Tibial artery (tissue), 4 donors: ENCODE data around the gene CELA3B.
"Not testable (repeated sequence)": the region's sequence is repeated elsewhere in the genome, so short reads cannot be mapped to it uniquely, and the experiment has no call there.

Experiments used
- DNase-seq, 2 donors: peaks; one replicate each; pipeline ENCODE4 v3.0.0-alpha.2; 2019
- H3K27ac ChIP-seq, 2 donors: fragments of 200-600 bp; sonication (generic) in 1 of 2; 1 replicate in 1 of 2; 2 replicates in 1 of 2; pipeline ENCODE4 v1.5.1; 2018 to 2019; ENCODE audit warnings: mild to moderate bottlenecking in 1 of 2
- H3K27me3 ChIP-seq, 2 donors: fragments of 200-600 bp; sonication (generic) in 1 of 2; one replicate each; pipeline versions ENCODE4 v1.5.1 to v1.6.0; 2016 to 2019
- H3K36me3 ChIP-seq, 3 donors: fragments of 200-600 bp; sonication (generic) in 2 of 3; one replicate each; pipeline ENCODE4 v1.5.1; 2016 to 2019; ENCODE audit warnings: mild to moderate bottlenecking in 2 of 3
- H3K4me1 ChIP-seq, 4 donors: fragments of 200-600 bp; sonication (generic) in 2 of 4; 1 replicate in 3 of 4; 2 replicates in 1 of 4; pipeline ENCODE4 v1.5.1; 2016 to 2019
- H3K4me3 ChIP-seq, 2 donors: fragments of 200-600 bp; sonication (generic) in 1 of 2; 1 replicate in 1 of 2; 2 replicates in 1 of 2; pipeline ENCODE4 v1.5.1; 2018 to 2019; ENCODE audit warnings: mild to moderate bottlenecking in 2 of 2
- H3K9me3 ChIP-seq, 3 donors: fragments of 200-600 bp; sonication (generic) in 1 of 3; one replicate each; pipeline ENCODE4 v1.5.1; 2016 to 2019
- CTCF ChIP-seq, 2 experiments: fragments of 200-600 bp in 1 of 2; fragments of 450-650 bp in 1 of 2; IDR thresholded peaks; one replicate each; pipeline ENCODE4 v1.5.1; 2017 to 2019; ENCODE audit warnings: antibody characterized with exemption in 2 of 2, mild to moderate bottlenecking in 1 of 2, moderate library complexity in 1 of 2
- intact Hi-C: fragments of 100-400 bp; cut with DNase I; formaldehyde crosslinking; loops from one replicate; pipeline ENCODE4 v1.15.0; 2023; ENCODE audit warnings: low total_unique reads

The CELA3B gene

DNA sequence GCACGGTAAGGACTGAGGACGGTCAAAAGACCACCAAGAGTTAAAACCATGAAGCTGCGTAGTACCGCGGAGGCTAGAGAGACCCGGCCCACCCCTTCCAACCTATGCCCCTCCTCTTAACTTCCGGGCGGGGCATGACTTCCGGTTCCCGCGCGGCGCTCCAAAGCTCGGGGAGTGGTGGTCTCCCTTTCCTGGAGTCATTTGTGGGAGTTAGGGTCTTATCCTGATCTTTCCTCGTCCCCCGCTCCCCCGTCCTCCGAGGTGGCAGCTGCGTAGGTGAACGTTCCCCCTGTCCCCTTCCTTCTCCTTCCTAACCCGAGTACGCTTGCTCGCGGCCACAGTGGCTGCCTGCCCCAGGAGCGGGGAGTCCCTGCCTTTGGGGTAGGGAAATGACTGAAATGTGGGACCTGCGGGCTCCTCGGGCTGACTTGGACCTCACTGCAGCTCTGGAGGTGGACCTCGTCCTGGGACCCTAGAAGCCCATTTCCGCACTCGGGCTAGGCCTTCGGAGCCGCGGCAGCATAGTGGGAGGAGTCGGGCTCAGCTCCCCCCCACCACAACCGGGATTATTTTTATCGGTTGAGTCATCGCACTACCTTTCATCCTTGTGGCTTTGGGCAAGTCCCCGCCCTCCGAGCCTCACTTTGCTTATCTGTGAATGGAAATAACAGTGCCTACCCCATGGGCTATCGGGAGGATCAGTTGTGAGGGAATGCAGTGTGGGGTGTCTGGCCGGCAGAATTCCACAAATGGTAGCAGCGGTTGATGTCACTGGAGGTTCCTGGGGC, 48.7 kb downstream of the CELA3B start:
- intact Hi-C loops: no loop called here
- H3K27me3 ChIP-seq: no peaks in the 10 kb centered on the region
- H3K4me3 ChIP-seq: peak overlapping the region; percentile 67 to 89
- H3K9me3 ChIP-seq: no peaks in the 10 kb centered on the region
- H3K36me3 ChIP-seq: peaks cover 0 to 4% (median 3%) of the 10 kb centered on the region in 3 donors
- no peak for TF ChIP-seq CTCF (IDR thresholded peaks at IDR 0.05)
- DNase-seq: peak; percentile 85 to 91
- peaks cover 0 to 18% (median 10%) of the 10 kb centered on the region in 4 donors for H3K4me1 ChIP-seq
- peak overlapping the region; percentile 92 to 94 for H3K27ac ChIP-seq

- H3K36me3 ChIP-seq: peaks cover 0 to 13% (median 4%) of the 10 kb centered on the region in 3 donors
- H3K27me3 ChIP-seq: no peaks in the 10 kb centered on the region
- H3K4me3 ChIP-seq: no peak overlapping the region
- intact Hi-C loops: no loop called here
- peaks cover 0 to 18% (median 10%) of the 10 kb centered on the region in 4 donors for H3K4me1 ChIP-seq
- no peaks in the 10 kb centered on the region for H3K9me3 ChIP-seq
- no peak for DNase-seq
- TF ChIP-seq CTCF (IDR thresholded peaks at IDR 0.05): no peak
- no peak overlapping the region for H3K27ac ChIP-seq
Measured at GRCh38 chr1:22026924-22027289, 50.1 kb downstream of the CELA3B start.

DNA sequence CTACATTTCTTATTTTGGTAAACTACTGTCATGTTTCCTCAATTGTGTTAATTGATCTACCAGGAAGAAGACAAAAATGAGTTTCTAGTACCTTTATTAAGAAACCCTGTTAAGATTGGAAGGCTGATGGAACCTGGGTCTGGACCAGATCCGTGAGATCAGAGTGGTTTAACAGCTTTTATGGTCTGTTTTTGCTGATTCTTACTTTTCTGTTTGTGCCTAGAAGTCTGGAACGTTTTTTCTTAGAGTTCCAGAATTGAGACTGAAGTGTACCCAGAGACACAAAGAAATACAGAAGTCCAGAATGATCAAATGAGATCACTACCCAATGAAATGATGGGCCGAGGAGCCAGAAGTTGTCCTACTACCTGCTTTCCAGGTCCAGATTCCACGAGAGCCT, 53.2 kb downstream of the CELA3B start:
- Histone ChIP-seq H3K9me3 (no peaks in the 10 kb centered on the region), H3K4me3 (no peak overlapping the region), H3K36me3 (peaks cover 0 to 13% (median 4%) of the 10 kb centered on the region in 3 donors), H3K27ac (no peak overlapping the region), H3K4me1 (peaks cover 0 to 5% (median 2%) of the 10 kb centered on the region in 4 donors), H3K27me3 (no peaks in the 10 kb centered on the region)
- intact Hi-C loops: no loop called here
- TF ChIP-seq CTCF (IDR thresholded peaks at IDR 0.05): no peak
- DNase-seq: no peak

GRCh38 chr1:22030473-22030872, 53.7 kb downstream of the CELA3B start:
- Histone ChIP-seq H3K27me3 (no peaks in the 10 kb centered on the region), H3K27ac (no peak overlapping the region), H3K4me1 (peaks cover 0 to 5% (median 2%) of the 10 kb centered on the region in 4 donors), H3K36me3 (peaks cover 0 to 13% (median 4%) of the 10 kb centered on the region in 3 donors), H3K9me3 (no peaks in the 10 kb centered on the region), H3K4me3 (no peak overlapping the region)
- no peak for TF ChIP-seq CTCF (IDR thresholded peaks at IDR 0.05)
- DNase-seq: no peak
- intact Hi-C loops: no loop called here

- intact Hi-C loops: no loop called here
- Histone ChIP-seq H3K27ac (no peak overlapping the region), H3K36me3 (peaks cover 0 to 13% (median 4%) of the 10 kb centered on the region in 3 donors), H3K4me1 (peaks cover 0 to 1% (median under 1%) of the 10 kb centered on the region in 4 donors), H3K4me3 (no peak overlapping the region), H3K27me3 (no peaks in the 10 kb centered on the region), H3K9me3 (no peaks in the 10 kb centered on the region)
- no peak for DNase-seq
- TF ChIP-seq CTCF (IDR thresholded peaks at IDR 0.05): no peak
Measured at GRCh38 chr1:22031214-22031962, 54.6 kb downstream of the CELA3B start.

DNA sequence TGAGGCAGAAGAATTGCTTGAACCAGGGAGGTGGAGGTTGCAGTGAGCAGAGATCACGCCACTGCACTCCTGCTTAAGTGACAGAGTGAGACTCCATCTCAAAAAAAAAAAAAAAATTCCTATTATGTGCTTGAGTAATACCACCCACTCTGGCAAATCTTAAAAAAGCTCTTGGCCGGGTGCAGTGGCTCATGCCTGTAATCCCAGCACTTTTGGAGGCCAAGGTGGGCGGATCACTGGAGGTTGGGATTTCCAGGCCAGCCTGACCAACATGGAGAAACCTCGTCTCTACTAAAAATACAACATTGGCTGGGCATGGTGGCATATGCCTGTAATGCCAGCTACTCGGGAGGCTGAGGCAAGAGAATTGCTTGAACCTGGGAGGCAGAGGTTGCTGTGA, 58.0 kb downstream of the CELA3B start:
- H3K27ac ChIP-seq, H3K4me1 ChIP-seq, intact Hi-C loops, H3K4me3 ChIP-seq, H3K9me3 ChIP-seq, DNase-seq, H3K27me3 ChIP-seq: not testable (repeated sequence)
- peaks cover 0 to 13% (median 4%) of the 10 kb centered on the region in 3 donors for H3K36me3 ChIP-seq
